HepG2 (cell line): ENCODE measurements around the gene MSMO1. TPM values are rescaled to one million over a fixed set of nuclear protein-coding genes. Genes with fewer than 3 reads are reported as not detected.
A peak's percentile ranks its signal among the peaks of the same experiment; 100 is the strongest.

Experiments used
- ATAC-seq: fragments of 200-7000 bp; cut with Tn5 transposase; 3 replicates; pipeline ENCODE4 v1.9.1; 2020; ENCODE audit warnings: mild to moderate bottlenecking, moderate library complexity
- BruUV-seq: library from RNA; stranded (reverse); fragments of 400-500 nt; replicated peaks from 2 replicates; lab custom pipeline; 2021; lab: Mats Ljungman, UMichigan
- CTCF ChIA-PET: fragments of 300-600 bp; formaldehyde crosslinking; extraction: SDS; loops from one replicate; lab custom pipeline; 2021; ENCODE audit warnings: low total read pairs, inconsistent platforms, low intra/inter-chr PET ratio; lab: Yijun Ruan, JAX
- POLR2A ChIA-PET: fragments of 350-600 bp; sonication (Branson Sonifier 250); formaldehyde crosslinking; loops from one replicate; lab custom pipeline; 2020; ENCODE audit warnings: antibody characterized with exemption, inconsistent platforms; lab: Yijun Ruan, JAX
- DNase-seq: peaks from one replicate; pipeline ENCODE4 v3.0.0-alpha.2; 2015; ENCODE audit warnings: low spot score
- FAIRE-seq: peaks from 3 replicates; lab custom pipeline; 2011; peaks lifted over from hg19 to GRCh38; lab: Jason Lieb, UNC
- H2AFZ ChIP-seq: one replicate; pipeline ENCODE4 v1.6.1; 2011; ENCODE audit warnings: low read length, inconsistent platforms
- H3K27ac ChIP-seq: fragments of 300-600 bp; 3 replicates; pipeline ENCODE4 v1.8.0; 2011; ENCODE audit warnings: mixed run types, mild to moderate bottlenecking, mixed read lengths, low read length, inconsistent platforms; ENCODE audit not compliant: insufficient read depth; ENCODE audit errors: extremely low read length
- H3K27me3 ChIP-seq, 2 experiments: fragments of 200-600 bp in 1 of 2; 2 replicates in 1 of 2; 3 replicates in 1 of 2; pipeline versions ENCODE4 v1.6.0 to v1.8.0; 2011; ENCODE audit warnings: low read length in 2 of 2, mild to moderate bottlenecking in 2 of 2, moderate library complexity in 2 of 2, inconsistent platforms in 1 of 2; ENCODE audit not compliant: insufficient read depth in 2 of 2, control insufficient read depth in 1 of 2
- H3K36me3 ChIP-seq, 2 experiments: fragments of 200-600 bp in 1 of 2; replicated peaks in 1 of 2; 2 replicates in 1 of 2; 3 replicates in 1 of 2; pipeline versions ENCODE4 v1.5.1 to v1.8.0; 2011; ENCODE audit warnings: low read length in 2 of 2, inconsistent platforms in 1 of 2; ENCODE audit not compliant: insufficient read depth in 2 of 2, control insufficient read depth in 1 of 2
- H3K4me1 ChIP-seq: 2 replicates; pipeline ENCODE4 v1.5.1; 2012; ENCODE audit warnings: low read length, inconsistent platforms; ENCODE audit not compliant: insufficient read depth
- H3K4me2 ChIP-seq: 2 replicates; pipeline ENCODE4 v1.6.0; 2011; ENCODE audit warnings: low read depth, low read length, inconsistent platforms
- H3K4me3 ChIP-seq, 3 experiments: fragments of 200-600 bp in 1 of 3; sonication (generic), shearing (Covaris generic) in 1 of 3; replicated peaks in 1 of 3; 2 replicates each; pipeline ENCODE4 v1.5.1; 2011 to 2016; ENCODE audit warnings: low read length in 3 of 3, inconsistent platforms in 2 of 3, low read depth in 2 of 3, mild to moderate bottlenecking in 2 of 3, control low read depth in 1 of 3, mixed read lengths in 1 of 3; ENCODE audit not compliant: insufficient read depth in 1 of 3
- H3K79me2 ChIP-seq: one replicate; pipeline ENCODE4 v1.6.1; 2011; ENCODE audit warnings: low read length, inconsistent platforms; ENCODE audit not compliant: insufficient read depth
- H3K9ac ChIP-seq: 2 replicates; pipeline ENCODE4 v1.6.0; 2011; ENCODE audit warnings: mild to moderate bottlenecking, low read depth, low read length, inconsistent platforms; ENCODE audit not compliant: insufficient read depth
- H3K9me3 ChIP-seq: 2 replicates; pipeline ENCODE4 v1.5.1; 2012; ENCODE audit warnings: mild to moderate bottlenecking, low read length
- H4K20me1 ChIP-seq: 2 replicates; pipeline ENCODE4 v1.6.0; 2011; ENCODE audit warnings: inconsistent platforms, mild to moderate bottlenecking, low read length, moderate library complexity; ENCODE audit not compliant: insufficient read depth
- ARID4A ChIP-seq: sonication (generic); formaldehyde crosslinking; IDR thresholded peaks from 2 replicates; pipeline ENCODE4 v1.5.0; 2020; ENCODE audit warnings: mild to moderate bottlenecking, missing genetic modification reagents, borderline replicate concordance
- HDAC1 ChIP-seq: sonication (generic); formaldehyde crosslinking; IDR thresholded peaks from 2 replicates; pipeline ENCODE4 v1.5.1; 2020; ENCODE audit warnings: mild to moderate bottlenecking, missing genetic modification reagents
- HNRNPK ChIP-seq: fragments of 200-400 bp; formaldehyde crosslinking; IDR thresholded peaks from 2 replicates; pipeline ENCODE4 v1.6.1; 2018; ENCODE audit warnings: low read length, low read depth, moderate library complexity, mild to moderate bottlenecking; ENCODE audit not compliant: poor library complexity, severe bottlenecking
- PBX2 ChIP-seq: IDR thresholded peaks from 2 replicates; pipeline ENCODE4 v1.6.1; 2016; ENCODE audit warnings: control low read depth
- RBFOX2 ChIP-seq: fragments of 200-400 bp; formaldehyde crosslinking; IDR thresholded peaks from 2 replicates; pipeline ENCODE4 v1.6.1; 2017; ENCODE audit warnings: low read depth, mild to moderate bottlenecking, low read length
- WGBS: methylation state at CpG from one replicate; pipeline ENCODE4 v1.1.6; 2017; ENCODE audit warnings: low lambda C conversion rate; 5-methylcytosine and 5-hydroxymethylcytosine counted together
- in situ Hi-C: cut with HindIII; loops from 2 replicates; pipeline ENCODE4 v1.10.0; 2017; ENCODE audit warnings: low pct_unique_long_range_greater_than_20kb; ENCODE audit not compliant: extremely low pct_ligation_motif_present
- intact Hi-C: fragments of 100-400 bp; cut with micrococcal nuclease; formaldehyde crosslinking; loops from one replicate; pipeline ENCODE4 v1.10.0; 2022; ENCODE audit not compliant: unreplicated experiment
- polyA plus RNA-seq, 8 experiments: library from polyadenylated mRNA; depleted of rRNA in 3 of 8; stranded (reverse) in 7 of 8; unstranded in 1 of 8; fragments of >200 nt; fragmentation: Illumina TruSeq in 4 of 8; extraction: Trizol in 4 of 8; gene quantifications; 2 replicates each; pipeline versions ENCODE4 v1.2.1 to v1.2.3, GENCODE V29; 2011 to 2016; ENCODE audit warnings: low read depth in 4 of 8, missing spikeins in 1 of 8, mixed read lengths in 1 of 8; ENCODE audit not compliant: insufficient read depth in 1 of 8
- total RNA-seq, 5 experiments: library from RNA; depleted of rRNA; stranded (reverse); fragments of >200 nt; fragmentation: Illumina TruSeq; extraction: Trizol; gene quantifications; 2 replicates each; pipeline ENCODE4 v1.2.3, GENCODE V29; 2016; ENCODE audit warnings: low read depth in 1 of 5

The MSMO1 gene
- total and polyA plus RNA-seq, 2 of the 13 experiments (the other 11 are each of a cell fraction or from before 2014, with no cell fraction given) = 98.1 to 216 TPM

- no TSS peak for BruUV-seq
- Histone ChIP-seq H3K36me3 (peaks cover 0 to 44% of the 10 kb centered on the region in 2 experiments), H3K79me2 (peaks cover 93% of the 10 kb centered on the region), H3K9me3 (no peaks in the 10 kb centered on the region), H3K4me3 (peak overlapping the region; percentile 30 to 96 (median 78)), H3K9ac (peak overlapping the region; percentile 96; the same call in 1 of the 2 replicates), H3K4me1 (peaks cover 63% of the 10 kb centered on the region), H3K4me2 (peak overlapping the region; percentile 88), H4K20me1 (peaks cover 82% of the 10 kb centered on the region), H2AFZ (no peak overlapping the region), H3K27ac (no peak overlapping the region), H3K27me3 (peaks cover 0 to 5% of the 10 kb centered on the region in 2 experiments; a peak in 1 of 5 replicates)
- POLR2A ChIA-PET = no interaction called here
- ATAC-seq (no peak), DNase-seq (no peak), FAIRE-seq (no peak)
- WGBS = 41% methylated on average over 10 of the region's 10 CpGs
- TF ChIP-seq HDAC1 (CRISPR knock-in tag) (0 out of 2 replicates have a peak, but pooled peaks have one; percentile 26), ARID4A (CRISPR knock-in tag) (peak; percentile 42; the same call in 1 of the 2 replicates), PBX2 (CRISPR knock-in tag) (no peak), HNRNPK (peak; percentile 63), RBFOX2 (peak; percentile 73)
- intact Hi-C loops = no loop called here
- in situ Hi-C loops = no loop called here
- CTCF ChIA-PET = no interaction called here
These were observed 4.4 kb downstream of the MSMO1 start for GRCh38 chr4:165331823-165332222.
